ENCODE measurements around the gene CLIC3. TPM values are rescaled to one million over a fixed set of nuclear protein-coding genes. Genes with fewer than 3 reads are reported as not detected.

The CLIC3 gene
- polyA plus RNA-seq, 1 donor, result not detected

DNA sequence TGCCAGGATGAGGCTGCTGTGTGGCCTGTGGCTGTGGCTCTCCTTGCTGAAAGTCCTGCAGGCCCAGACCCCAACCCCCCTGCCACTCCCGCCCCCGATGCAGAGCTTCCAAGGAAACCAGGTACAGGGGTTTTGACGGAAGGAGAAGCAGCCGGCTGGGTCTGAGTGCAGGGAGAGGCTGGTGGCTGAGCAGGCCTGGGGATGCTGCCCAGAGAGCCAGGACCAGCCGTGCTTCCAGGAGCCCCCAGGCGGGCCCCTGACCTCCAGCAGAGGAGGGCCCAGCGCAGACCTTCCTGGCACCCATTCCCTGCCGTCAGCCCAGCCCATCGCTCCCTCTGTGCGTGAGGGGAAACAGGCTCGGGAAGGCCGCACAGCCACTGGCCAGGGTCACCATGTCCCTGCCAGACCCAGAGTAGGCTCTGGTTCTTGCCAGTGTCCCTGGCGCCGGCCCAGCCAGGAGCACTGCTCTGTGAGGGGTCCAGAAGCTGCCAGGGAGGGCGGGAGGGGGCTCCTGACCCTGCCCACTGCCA is 44.0 kb downstream of the CLIC3 start:
- no peak for DNase-seq

DNA sequence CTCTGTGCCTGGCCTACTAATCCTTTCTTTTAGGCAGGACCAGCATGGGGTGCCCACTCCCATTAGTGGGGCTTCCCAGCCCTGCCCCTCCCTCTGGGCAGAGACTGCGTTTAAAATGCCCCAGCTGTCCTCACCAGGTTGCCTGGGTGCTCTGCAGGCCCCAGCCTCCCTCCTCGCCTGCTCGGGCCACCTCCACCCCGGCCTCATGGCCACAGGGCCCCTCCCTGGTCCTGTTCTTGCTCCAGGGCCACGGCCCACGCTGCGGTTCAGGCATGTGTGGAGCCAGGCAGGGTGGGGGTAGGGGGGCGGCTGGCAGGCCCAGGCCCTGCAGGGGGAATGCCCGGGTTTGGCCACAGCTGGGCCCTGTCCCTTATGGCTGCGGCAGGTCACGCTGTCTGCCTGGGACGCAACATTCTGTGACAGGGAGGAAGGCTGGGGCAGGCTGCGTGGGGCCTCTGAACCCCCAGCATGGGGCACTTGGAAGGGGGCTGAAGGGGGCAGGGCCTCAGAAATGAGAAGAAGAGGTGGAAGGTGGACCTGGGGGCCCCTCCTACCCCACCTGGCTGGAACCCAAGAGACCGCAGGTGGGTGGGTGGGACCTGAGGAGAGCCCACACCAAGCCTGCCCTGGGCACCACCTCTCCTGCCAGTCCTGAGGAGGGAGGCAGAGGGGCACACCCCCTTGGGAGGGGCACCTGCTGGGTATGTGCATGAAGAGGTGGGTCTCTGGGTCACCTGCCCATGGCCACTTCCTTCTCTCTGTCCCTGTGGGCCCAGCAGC is 44.6 kb downstream of the CLIC3 start, which contains the start of gene LCN12:
TSS of gene LCN12 (plus strand) at position 733 of the 780 bp plus-strand sequence. CDS start 55 bp downstream, outside the sequence.
- no peak for DNase-seq

DNA sequence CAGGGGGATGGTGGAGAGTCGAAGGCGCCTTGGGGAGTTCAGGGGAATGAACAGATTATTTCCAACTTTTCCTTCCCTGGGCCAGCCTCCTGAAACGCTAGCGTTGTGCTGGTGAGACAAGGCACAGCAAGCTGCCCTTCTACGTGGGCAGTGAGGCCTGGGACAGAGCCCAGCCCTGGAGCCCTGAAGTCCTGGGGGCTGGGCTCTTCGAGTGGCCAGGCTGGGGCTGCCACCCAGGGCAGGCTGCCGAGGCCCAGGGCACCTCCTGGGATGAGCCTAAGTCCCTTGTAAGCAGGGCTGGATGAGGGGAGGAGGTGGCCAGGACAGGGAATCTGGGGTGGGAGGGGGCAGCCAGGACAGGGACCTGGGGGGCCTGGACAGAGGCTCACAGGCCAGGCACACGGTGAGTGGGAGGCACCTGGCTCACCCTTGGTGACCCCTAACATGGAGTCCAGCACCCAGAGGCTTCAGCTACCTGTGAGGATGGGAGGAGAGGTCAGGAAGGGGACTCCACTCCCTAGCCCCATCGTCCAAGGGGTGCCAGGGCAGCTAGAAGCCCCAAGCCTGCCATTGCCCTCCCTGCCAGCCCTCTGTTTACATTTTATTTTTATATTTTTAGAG is 45.6 kb downstream of the CLIC3 start:
- DNase-seq, result no peak

DNA sequence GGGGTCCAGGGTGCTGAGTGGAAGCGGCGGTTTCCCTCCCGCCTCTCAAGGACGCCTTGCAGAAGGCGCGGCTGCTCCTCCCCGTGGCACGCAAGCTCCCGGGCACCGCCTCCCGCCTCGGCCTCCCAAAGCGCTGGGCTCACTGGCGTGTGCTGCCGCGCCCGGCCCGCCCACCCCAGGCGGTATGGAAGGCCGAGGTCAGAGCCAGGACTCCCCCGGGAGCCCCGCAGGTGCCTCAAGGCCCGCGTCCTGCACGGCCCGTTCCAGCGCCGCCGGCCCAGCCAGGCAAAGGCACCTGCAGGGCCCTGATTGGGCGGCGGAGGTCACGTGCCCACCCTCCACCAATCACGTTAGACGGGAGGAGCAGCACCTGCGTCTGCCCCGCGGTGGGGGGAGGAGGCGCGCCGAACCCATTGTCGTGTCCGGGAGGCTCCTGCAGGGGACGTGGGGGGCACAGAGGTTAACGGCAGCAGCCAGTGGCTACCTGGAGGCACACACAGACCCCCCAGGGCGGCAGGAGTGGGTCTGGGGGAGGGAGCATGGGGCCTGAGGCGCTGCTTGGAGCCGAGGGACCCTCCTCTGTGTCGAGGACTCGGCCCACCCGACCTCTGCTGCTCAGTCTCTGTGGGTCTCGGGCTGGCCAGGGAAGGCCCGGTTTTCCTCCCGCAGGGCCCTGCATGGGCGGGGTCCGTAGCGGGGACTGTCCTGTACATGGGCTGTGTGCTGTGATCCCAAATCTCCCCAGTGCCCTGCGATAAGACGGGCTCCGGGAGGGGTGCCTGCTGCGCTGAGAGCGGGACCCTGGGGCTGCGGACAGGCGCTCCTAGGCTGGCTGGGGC is 46.3 kb downstream of the CLIC3 start:
- peak; percentile 91 for DNase-seq

DNA sequence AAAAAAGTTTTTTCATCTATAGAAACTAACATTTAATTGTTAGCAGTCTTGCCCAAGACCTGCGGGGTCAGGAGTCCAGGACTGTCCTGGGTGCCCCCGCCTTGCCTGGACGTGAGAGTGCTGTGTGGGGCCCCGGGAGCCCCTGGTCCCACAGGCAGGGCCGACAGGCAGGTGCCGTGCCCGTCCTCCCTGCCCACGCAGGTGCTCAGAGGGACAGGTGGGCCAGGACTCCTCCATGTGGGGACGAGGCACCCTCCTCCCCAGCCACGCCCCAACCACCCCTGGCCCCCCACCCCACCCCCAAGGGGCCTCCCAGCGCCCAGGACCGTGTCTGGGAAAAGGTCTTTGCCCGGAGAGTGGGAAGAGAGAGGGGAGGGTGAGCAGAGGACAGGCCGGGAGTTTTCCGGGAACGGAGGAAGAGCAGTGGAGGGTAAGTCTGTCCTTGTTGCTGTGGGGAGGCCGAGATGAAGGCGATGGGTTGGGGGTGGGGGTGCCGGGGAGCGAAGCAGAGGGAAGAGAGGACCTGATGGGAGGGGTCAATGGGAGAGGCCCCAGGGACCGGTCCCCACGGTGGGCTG is 47.0 kb downstream of the CLIC3 start:
- no peak for DNase-seq

DNA sequence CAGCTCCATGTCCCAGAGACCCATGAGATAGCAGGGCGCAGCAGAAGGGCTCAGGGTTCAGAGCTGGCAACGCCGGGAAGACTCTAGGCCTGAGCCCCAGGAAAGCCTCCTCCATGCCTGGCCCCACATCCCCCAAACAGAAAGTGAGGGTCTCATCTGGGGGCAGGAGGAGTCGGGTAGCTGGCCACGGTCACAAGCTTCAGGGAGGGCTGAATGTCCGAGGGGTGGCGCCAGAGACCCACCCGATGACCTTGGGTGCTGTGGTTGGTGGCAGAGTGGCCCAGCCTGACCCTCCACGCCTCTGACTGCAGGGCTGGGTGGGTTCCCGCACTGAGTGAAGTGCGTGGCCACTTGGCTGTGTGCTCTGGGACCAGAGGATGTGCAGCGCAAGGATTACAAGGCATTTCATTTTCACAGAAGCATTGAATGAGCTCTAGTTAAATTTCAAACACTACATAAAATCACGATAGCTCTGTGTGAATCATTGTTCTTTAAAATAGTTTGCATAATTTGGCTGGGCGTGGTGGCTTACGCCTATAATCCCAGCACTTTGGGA is 48.3 kb downstream of the CLIC3 start:
- DNase-seq, result no peak

DNA sequence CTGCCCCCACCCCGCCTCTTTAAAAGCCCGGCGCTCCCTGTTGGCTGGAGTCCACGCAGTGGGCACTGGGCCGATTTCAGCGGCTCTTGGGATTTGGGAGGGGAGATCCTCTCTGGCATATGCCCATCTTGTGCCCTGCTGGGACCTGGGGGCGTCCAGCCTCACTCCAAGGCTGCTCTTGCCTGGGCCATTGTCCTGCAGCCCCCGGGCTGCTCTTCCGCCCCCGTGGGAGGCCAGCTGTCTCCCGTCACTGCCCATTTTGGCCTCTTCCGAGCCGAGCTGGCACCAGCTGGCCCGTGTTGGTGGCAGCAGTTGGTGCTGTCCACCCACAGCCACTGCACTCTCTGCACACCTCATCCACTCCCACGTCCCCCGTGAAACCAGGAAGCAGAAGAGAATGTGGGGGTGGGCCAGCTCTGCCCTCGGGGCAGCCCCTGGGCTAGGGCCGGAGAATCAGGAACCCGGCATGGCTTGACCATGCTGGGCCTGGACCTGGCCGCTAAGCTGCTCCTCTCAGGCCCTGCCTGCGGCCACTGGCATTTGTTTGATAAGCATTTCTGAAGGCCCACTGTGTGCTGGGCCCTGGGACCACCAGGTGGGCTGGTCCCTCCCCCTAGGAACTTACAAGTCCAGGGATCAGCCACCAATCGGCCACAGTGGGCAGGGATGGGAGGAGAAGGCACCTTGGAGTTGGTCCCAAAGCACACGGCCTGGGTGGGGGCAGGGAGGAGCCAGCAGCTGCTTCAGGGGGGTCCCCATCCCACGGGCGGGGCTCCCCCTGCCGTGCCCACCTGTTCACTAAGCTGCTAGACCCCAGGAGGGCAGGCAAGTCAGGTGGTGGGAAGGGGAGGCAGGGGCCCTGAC is 49.1 kb downstream of the CLIC3 start:
- DNase-seq, result no peak

DNA sequence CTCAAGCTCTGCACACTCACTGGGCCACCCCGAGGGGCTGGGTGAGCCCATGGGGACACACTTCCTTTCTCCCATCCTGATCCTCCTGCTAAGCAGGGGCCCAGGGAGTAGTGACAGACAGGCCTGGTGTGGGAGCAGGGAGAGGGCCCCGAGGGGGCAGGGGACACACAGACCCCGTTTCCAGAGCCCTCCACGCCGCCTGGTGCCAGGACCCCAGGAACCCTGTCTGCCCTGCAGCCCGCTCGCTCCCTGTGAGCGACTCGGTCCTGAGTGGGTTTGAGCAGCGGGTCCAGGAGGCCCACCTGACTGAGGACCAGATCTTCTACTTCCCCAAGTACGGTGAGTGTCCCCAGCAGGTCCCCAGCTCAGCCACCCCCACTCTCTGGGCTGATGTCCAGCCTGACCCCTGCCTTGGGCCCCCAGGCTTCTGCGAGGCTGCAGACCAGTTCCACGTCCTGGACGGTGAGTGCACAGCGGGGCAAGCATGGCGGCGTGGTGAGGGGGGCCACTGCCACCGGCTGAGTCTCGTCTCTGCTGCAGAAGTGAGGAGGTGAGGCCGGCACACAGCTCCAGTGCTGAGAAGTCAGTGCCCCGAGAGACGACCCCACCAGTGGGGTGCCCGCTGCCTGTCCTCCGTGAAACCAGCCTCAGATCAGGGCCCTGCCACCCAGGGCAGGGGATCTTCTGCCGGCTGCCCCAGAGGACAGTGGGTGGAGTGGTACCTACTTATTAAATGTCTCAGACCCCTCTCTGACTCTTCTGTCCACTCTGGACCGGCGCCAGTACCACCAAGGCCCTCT is 49.9 kb downstream of the CLIC3 start:
- DNase-seq, result no peak

DNA sequence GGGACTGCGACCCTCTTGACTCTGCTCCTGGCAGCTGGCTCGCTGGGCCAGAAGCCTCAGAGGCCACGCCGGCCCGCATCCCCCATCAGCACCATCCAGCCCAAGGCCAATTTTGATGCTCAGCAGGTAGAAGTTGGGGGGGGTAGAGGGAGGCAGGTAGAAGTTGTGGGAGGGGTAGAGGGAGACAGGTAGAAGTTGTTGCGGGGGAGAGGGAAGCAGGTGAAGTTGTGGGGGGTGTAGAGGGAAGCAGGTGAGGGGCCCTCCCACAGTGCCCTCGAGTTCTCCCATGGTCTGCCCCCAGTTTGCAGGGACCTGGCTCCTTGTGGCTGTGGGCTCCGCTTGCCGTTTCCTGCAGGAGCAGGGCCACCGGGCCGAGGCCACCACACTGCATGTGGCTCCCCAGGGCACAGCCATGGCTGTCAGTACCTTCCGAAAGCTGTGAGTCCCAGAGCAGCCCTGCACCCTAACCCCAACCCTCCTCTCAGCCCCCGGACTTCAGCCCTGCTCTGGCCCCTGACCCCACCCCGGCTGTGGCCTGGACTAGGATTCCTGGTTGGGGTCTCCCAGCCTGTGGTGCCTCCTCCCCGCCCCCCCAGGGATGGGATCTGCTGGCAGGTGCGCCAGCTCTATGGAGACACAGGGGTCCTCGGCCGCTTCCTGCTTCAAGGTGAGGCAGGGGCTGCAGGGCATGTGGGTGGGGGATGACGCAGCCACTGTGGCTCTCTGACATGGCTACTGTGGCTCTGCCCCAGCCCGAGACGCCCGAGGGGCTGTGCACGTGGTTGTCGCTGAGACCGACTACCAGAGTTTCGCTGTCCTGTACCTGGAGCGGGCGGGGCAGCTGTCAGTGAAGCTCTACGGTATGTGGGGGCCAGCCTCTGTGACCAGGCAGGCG is 50.8 kb downstream of the CLIC3 start:
- no peak for DNase-seq

Other genes starting within 250 kb of the CLIC3 start
- not detected for gene LCN6, start 248.0 kb downstream of the CLIC3 start, polyA plus RNA-seq (ENCODE audit: insufficient read length)
- 0.12 TPM for gene LCN8, start 238.3 kb downstream of the CLIC3 start, polyA plus RNA-seq (ENCODE audit: insufficient read length)
- 0.23 TPM for gene LCN15, start 232.1 kb downstream of the CLIC3 start, polyA plus RNA-seq (ENCODE audit: insufficient read length)
- gene TMEM141, start 205.2 kb downstream of the CLIC3 start, polyA plus RNA-seq (ENCODE audit: insufficient read length), result 53.9 TPM
- 5.5 TPM for gene CCDC183, start 200.2 kb downstream of the CLIC3 start, polyA plus RNA-seq (ENCODE audit: insufficient read length)
- gene RABL6, start 188.6 kb downstream of the CLIC3 start, polyA plus RNA-seq (ENCODE audit: insufficient read length), result 59.9 TPM
- gene AJM1, start 154.1 kb downstream of the CLIC3 start, polyA plus RNA-seq (ENCODE audit: insufficient read length), result 1.00 TPM
- gene PHPT1, start 147.2 kb downstream of the CLIC3 start, polyA plus RNA-seq (ENCODE audit: insufficient read length), result 64.9 TPM
- 5.4 TPM for gene MAMDC4, start 144.2 kb downstream of the CLIC3 start, polyA plus RNA-seq (ENCODE audit: insufficient read length)
- gene EDF1, start 130.3 kb downstream of the CLIC3 start, polyA plus RNA-seq (ENCODE audit: insufficient read length), result 275 TPM
- gene TRAF2, start 110.1 kb downstream of the CLIC3 start, polyA plus RNA-seq (ENCODE audit: insufficient read length), result 12.7 TPM
- 33.7 TPM for gene FBXW5, start 51.8 kb downstream of the CLIC3 start, polyA plus RNA-seq (ENCODE audit: insufficient read length)
- gene C8G, start 51.3 kb downstream of the CLIC3 start, polyA plus RNA-seq (ENCODE audit: insufficient read length), result 0.42 TPM
- 20.2 TPM for gene LCN12, start 44.3 kb downstream of the CLIC3 start, polyA plus RNA-seq (ENCODE audit: insufficient read length)
- gene PTGDS, start 19.1 kb downstream of the CLIC3 start, polyA plus RNA-seq (ENCODE audit: insufficient read length), result 61.3 TPM
- gene LCNL1, start 13.6 kb downstream of the CLIC3 start, polyA plus RNA-seq (ENCODE audit: insufficient read length), result 0.43 TPM
- gene PAXX, start 4.1 kb downstream of the CLIC3 start, polyA plus RNA-seq (ENCODE audit: insufficient read length), result 23.3 TPM
- gene ABCA2, start 31.7 kb upstream of the CLIC3 start, polyA plus RNA-seq (ENCODE audit: insufficient read length), result 46.6 TPM
- gene FUT7, start 35.5 kb upstream of the CLIC3 start, polyA plus RNA-seq (ENCODE audit: insufficient read length), result not detected
- gene NPDC1, start 49.6 kb upstream of the CLIC3 start, polyA plus RNA-seq (ENCODE audit: insufficient read length), result 18.4 TPM
- gene ENTPD2, start 57.5 kb upstream of the CLIC3 start, polyA plus RNA-seq (ENCODE audit: insufficient read length), result 4.7 TPM
- gene SAPCD2, start 74.0 kb upstream of the CLIC3 start, polyA plus RNA-seq (ENCODE audit: insufficient read length), result 7.2 TPM
- 6.9 TPM for gene UAP1L1, start 80.9 kb upstream of the CLIC3 start, polyA plus RNA-seq (ENCODE audit: insufficient read length)
- 61.4 TPM for gene MAN1B1, start 90.4 kb upstream of the CLIC3 start, polyA plus RNA-seq (ENCODE audit: insufficient read length)
- gene DPP7, start 118.2 kb upstream of the CLIC3 start, polyA plus RNA-seq (ENCODE audit: insufficient read length), result 16.8 TPM
- not detected for gene GRIN1, start 142.6 kb upstream of the CLIC3 start, polyA plus RNA-seq (ENCODE audit: insufficient read length)
- not detected for gene LRRC26, start 173.5 kb upstream of the CLIC3 start, polyA plus RNA-seq (ENCODE audit: insufficient read length)
- not detected for gene TMEM210, start 175.5 kb upstream of the CLIC3 start, polyA plus RNA-seq (ENCODE audit: insufficient read length)
- gene ANAPC2, start 192.0 kb upstream of the CLIC3 start, polyA plus RNA-seq (ENCODE audit: insufficient read length), result 42.9 TPM
- gene SSNA1, start 192.1 kb upstream of the CLIC3 start, polyA plus RNA-seq (ENCODE audit: insufficient read length), result 34.7 TPM
- 10.9 TPM for gene TPRN, start 204.2 kb upstream of the CLIC3 start, polyA plus RNA-seq (ENCODE audit: insufficient read length)
- 39.0 TPM for gene TMEM203, start 209.1 kb upstream of the CLIC3 start, polyA plus RNA-seq (ENCODE audit: insufficient read length)
- 12.2 TPM for gene NDOR1, start 209.1 kb upstream of the CLIC3 start, polyA plus RNA-seq (ENCODE audit: insufficient read length)
- 5.8 TPM for gene RNF208, start 225.7 kb upstream of the CLIC3 start, polyA plus RNA-seq (ENCODE audit: insufficient read length)
- gene CYSRT1, start 228.6 kb upstream of the CLIC3 start, polyA plus RNA-seq (ENCODE audit: insufficient read length), result 13.2 TPM
- 13.1 TPM for gene RNF224, start 230.9 kb upstream of the CLIC3 start, polyA plus RNA-seq (ENCODE audit: insufficient read length)
- 7.4 TPM for gene SLC34A3, start 234.3 kb upstream of the CLIC3 start, polyA plus RNA-seq (ENCODE audit: insufficient read length)
- 345 TPM for gene TUBB4B, start 244.7 kb upstream of the CLIC3 start, polyA plus RNA-seq (ENCODE audit: insufficient read length)

All from left kidney (tissue), 2 donors.